ENCODE measurements around the gene SORCS2. TPM values are rescaled to one million over a fixed set of nuclear protein-coding genes. Genes with fewer than 3 reads are reported as not detected.

SORCS2 gene
- total and polyA plus RNA-seq, 2 of the 13 experiments (the other 11 are each of a cell fraction or from before 2014, with no cell fraction given): 0.82 to 1.0 TPM

- DNase-seq (ENCODE audit: low spot score): no peak
- H3K9ac ChIP-seq (ENCODE audit: insufficient read depth, low read depth, low read length): no peak overlapping the region
- TF ChIP-seq SOX13 (IDR thresholded peaks at IDR 0.05) (no peak), SOX13 (CRISPR knock-in tag; conservative IDR thresholded peaks at IDR 0.05 in 1 of 2, IDR thresholded peaks at IDR 0.05 in 1 of 2) (no peak), ZNF280D (CRISPR knock-in tag; IDR thresholded peaks at IDR 0.05) (no peak), SIN3B (IDR thresholded peaks at IDR 0.05; ENCODE audit: low read length) (no peak), SALL1 (CRISPR knock-in tag; IDR thresholded peaks at IDR 0.05) (no peak), MTF1 (CRISPR knock-in tag; IDR thresholded peaks at IDR 0.05) (no peak), ZBTB2 (CRISPR knock-in tag; IDR thresholded peaks at IDR 0.05; ENCODE audit: low read depth) (no peak), CSRNP2 (CRISPR knock-in tag; conservative IDR thresholded peaks at IDR 0.05; ENCODE audit: low read depth) (no peak)
- H3K4me2 ChIP-seq (ENCODE audit: low read depth, low read length): no peak overlapping the region
- no peaks in the 10 kb centered on the region for H3K36me3 ChIP-seq (replicated peaks in 1 of 2; ENCODE audit: control insufficient read depth in 1 of 2, insufficient read depth in 2 of 2, low read length in 2 of 2)
- peaks cover 3 to 20% of the 10 kb centered on the region in 2 experiments; a peak in 2 of 5 replicates for H3K27me3 ChIP-seq (ENCODE audit: control insufficient read depth in 1 of 2, insufficient read depth in 2 of 2, low read length in 2 of 2)
- no peaks in the 10 kb centered on the region for H3K9me3 ChIP-seq (ENCODE audit: low read length)
- H3K27ac ChIP-seq (ENCODE audit: extremely low read length, insufficient read depth, low read length): no peak overlapping the region
- ChIA-PET POLR2A (no interaction called here), CTCF (ENCODE audit: low intra/inter-chr PET ratio, low total read pairs) (no interaction called here)
- intact Hi-C loops (cut with micrococcal nuclease; ENCODE audit: unreplicated experiment) (no loop called here), in situ Hi-C loops (cut with HindIII; ENCODE audit: extremely low pct_ligation_motif_present, low pct_unique_long_range_greater_than_20kb) (no loop called here)
- WGBS (ENCODE audit: low lambda C conversion rate): 11% methylated on average over 7 of the region's 9 CpGs
- H3K79me2 ChIP-seq (ENCODE audit: insufficient read depth, low read length): no peaks in the 10 kb centered on the region
- no TSS peak for BruUV-seq (replicated peaks)
- ATAC-seq: no peak
- no peak overlapping the region for H3K4me3 ChIP-seq (replicated peaks in 1 of 3; ENCODE audit: insufficient read depth in 1 of 3, low read depth in 2 of 3, low read length in 3 of 3)
- no peak for FAIRE-seq
- H2AFZ ChIP-seq (ENCODE audit: low read length): no peak overlapping the region
- H4K20me1 ChIP-seq (ENCODE audit: insufficient read depth, low read length): no peaks in the 10 kb centered on the region
- H3K4me1 ChIP-seq (ENCODE audit: insufficient read depth, low read length): no peaks in the 10 kb centered on the region
These were observed 189.7 kb downstream of the SORCS2 start for GRCh38 chr4:7381890-7382633.
